EH (cell line): ENCODE results near the gene ELOA.
"Not testable (repeated sequence)": the region's sequence is repeated elsewhere in the genome, so short reads cannot be mapped to it uniquely, and the experiment has no call there.

Experiments
- DNase-seq: peaks from one replicate; pipeline ENCODE4 v3.0.0-alpha.2; 2015; ENCODE audit warnings: low read depth

ELOA gene

GRCh38 chr1:23784846-23785245, 41.6 kb downstream of the ELOA start:
- DNase-seq = no peak

- no peak for DNase-seq
Observed at GRCh38 chr1:23787701-23788100, 44.4 kb downstream of the ELOA start.

- DNase-seq = no peak
Observed at GRCh38 chr1:23788695-23789094, 45.4 kb downstream of the ELOA start.

GRCh38 chr1:23790696-23791515, 47.6 kb downstream of the ELOA start, which contains the start of gene LYPLA2:
TSS of gene LYPLA2 (plus strand) at chr1:23791145. CDS start at chr1:23792683, 1,538 bp downstream.
- DNase-seq = peak; percentile 94

- peak; percentile 49 for DNase-seq
Observed at GRCh38 chr1:23791516-23792047, 48.3 kb downstream of the ELOA start.

GRCh38 chr1:23792151-23792945, 49.1 kb downstream of the ELOA start:
- DNase-seq = no peak

- peak; percentile 52 for DNase-seq
Observed at GRCh38 chr1:23793018-23793781, 49.9 kb downstream of the ELOA start.

GRCh38 chr1:23793861-23794731, 50.8 kb downstream of the ELOA start:
- no peak for DNase-seq

- not testable (repeated sequence) for DNase-seq
Observed at GRCh38 chr1:23794732-23795182, 51.5 kb downstream of the ELOA start.

- DNase-seq = no peak
Observed at GRCh38 chr1:23795676-23796465, 52.6 kb downstream of the ELOA start.

GRCh38 chr1:23796466-23797271, 53.4 kb downstream of the ELOA start:
- no peak for DNase-seq

- no peak for DNase-seq
Observed at GRCh38 chr1:23797478-23798448, 54.5 kb downstream of the ELOA start.

GRCh38 chr1:23798662-23799142, 55.4 kb downstream of the ELOA start:
- no peak for DNase-seq

- no peak for DNase-seq
Observed at GRCh38 chr1:23799255-23799569, 55.9 kb downstream of the ELOA start.

- DNase-seq = peak; percentile 80
Observed at GRCh38 chr1:23799570-23800399, 56.5 kb downstream of the ELOA start.

GRCh38 chr1:23800400-23801337, 57.4 kb downstream of the ELOA start, which contains the start of gene GALE:
TSS of gene GALE (minus strand) at chr1:23800754. CDS start at chr1:23799007, 1,747 bp downstream.
- peak; percentile 95 for DNase-seq
